Stimulated activated CD4-positive, alpha-beta T cell treated with anti-CD3 and anti-CD28 coated beads, Interleukin-4, amount 100 ng/mL, for 48 hours (primary cell): ENCODE results near the gene BPIFA3.
"Not testable (repeated sequence)": the region's sequence is repeated elsewhere in the genome, so short reads cannot be mapped to it uniquely, and the experiment has no call there.

ENCODE experiments used
- DNase-seq, 2 donors: peaks; one replicate each; pipeline ENCODE4 v3.0.0-alpha.2; 2020; ENCODE audit warnings: low read depth in 2 of 2

The BPIFA3 gene

GRCh38 chr20:33217052-33217451 is at the start of gene BPIFA3:
Gene BPIFA3, plus strand, starts transcription at chr20:33217352. Its CDS starts 185 bp downstream, at chr20:33217537.
- no peak for DNase-seq

- DNase-seq, result no peak
These were observed 49.3 kb upstream of the BPIFA3 start, which contains the start of gene BPIFA2 for GRCh38 chr20:33167859-33168258. Gene BPIFA2, plus strand, starts transcription at chr20:33168159. Its CDS starts 987 bp downstream, at chr20:33169146.

GRCh38 chr20:33169176-33169794 is 47.9 kb upstream of the BPIFA3 start:
- peak; percentile 25 to 59 for DNase-seq

GRCh38 chr20:33172781-33173180 is 44.4 kb upstream of the BPIFA3 start:
- no peak for DNase-seq

- DNase-seq, result no peak
These were observed 42.0 kb upstream of the BPIFA3 start for GRCh38 chr20:33175123-33175522.

- DNase-seq, result no peak
These were observed 41.1 kb upstream of the BPIFA3 start for GRCh38 chr20:33176101-33176500.

GRCh38 chr20:33177866-33178265 is 39.3 kb upstream of the BPIFA3 start:
- no peak for DNase-seq

GRCh38 chr20:33178726-33179125 is 38.4 kb upstream of the BPIFA3 start:
- no peak for DNase-seq

GRCh38 chr20:33180169-33180568 is 37.0 kb upstream of the BPIFA3 start:
- no peak for DNase-seq

GRCh38 chr20:33181482-33182093 is 35.6 kb upstream of the BPIFA3 start:
- DNase-seq, result no peak

GRCh38 chr20:33183312-33183711 is 33.8 kb upstream of the BPIFA3 start:
- no peak for DNase-seq

- not testable (repeated sequence) for DNase-seq
These were observed 32.0 kb upstream of the BPIFA3 start for GRCh38 chr20:33185031-33185590.

GRCh38 chr20:33187491-33187890 is 29.7 kb upstream of the BPIFA3 start:
- DNase-seq, result no peak

GRCh38 chr20:33188421-33188820 is 28.7 kb upstream of the BPIFA3 start:
- no peak for DNase-seq

GRCh38 chr20:33191484-33191883 is 25.7 kb upstream of the BPIFA3 start:
- no peak for DNase-seq

GRCh38 chr20:33191955-33192354 is 25.2 kb upstream of the BPIFA3 start:
- no peak for DNase-seq

GRCh38 chr20:33192912-33193501 is 24.1 kb upstream of the BPIFA3 start:
- DNase-seq, result no peak

GRCh38 chr20:33199026-33199425 is 18.1 kb upstream of the BPIFA3 start:
- no peak for DNase-seq

GRCh38 chr20:33202451-33202850 is 14.7 kb upstream of the BPIFA3 start:
- no peak for DNase-seq

GRCh38 chr20:33203444-33203843 is 13.7 kb upstream of the BPIFA3 start:
- DNase-seq, result no peak

GRCh38 chr20:33209789-33210188 is 7.4 kb upstream of the BPIFA3 start:
- peak; percentile 29 to 35 for DNase-seq

GRCh38 chr20:33210371-33210770 is 6.8 kb upstream of the BPIFA3 start:
- no peak for DNase-seq
